ENCODE data around the gene HERC2.

The HERC2 gene

GRCh38 chr15:28265334-28266019, 56.5 kb downstream of the HERC2 start:
- TF ChIP-seq EZH2 (IDR thresholded peaks at IDR 0.05; ENCODE audit: borderline replicate concordance, low read length) (no peak), CTCF (IDR thresholded peaks at IDR 0.05; ENCODE audit: low read length) (no peak)
- Histone ChIP-seq H3K9ac (ENCODE audit: low read length) (peak overlapping the region; percentile 55), H3K27me3 (ENCODE audit: insufficient read depth, low read length) (no peaks in the 10 kb centered on the region), H2AFZ (ENCODE audit: low read length) (no peak overlapping the region), H3K9me3 (ENCODE audit: low read length) (no peaks in the 10 kb centered on the region), H3K36me3 (ENCODE audit: insufficient read depth, low read length) (peaks cover 79% of the 10 kb centered on the region), H3K79me2 (ENCODE audit: insufficient read depth, low read length) (0 out of 2 replicates have a peak, but pooled peaks cover 8% of the 10 kb centered on the region), H3K4me1 (ENCODE audit: insufficient read depth, low read length, severe bottlenecking) (peaks cover 75% of the 10 kb centered on the region), H3K4me3 (ENCODE audit: low read depth, low read length, poor library complexity, severe bottlenecking) (peak overlapping the region; percentile 48), H3K27ac (ENCODE audit: low read depth, low read length, poor library complexity, severe bottlenecking) (peak overlapping the region; percentile 82), H3F3A (ENCODE audit: insufficient read depth, low read length) (peaks cover 3% of the 10 kb centered on the region; the same call in 1 of the 2 replicates), H3K4me2 (ENCODE audit: low read length) (peak overlapping the region; percentile 63), H3K9me2 (ENCODE audit: low read depth, low read length) (no peaks in the 10 kb centered on the region), H4K20me1 (ENCODE audit: insufficient read depth, low read length) (no peaks in the 10 kb centered on the region)

- Histone ChIP-seq H3F3A (ENCODE audit: insufficient read depth, low read length) (peaks cover 3% of the 10 kb centered on the region; the same call in 1 of the 2 replicates), H3K4me1 (ENCODE audit: insufficient read depth, low read length, severe bottlenecking) (peaks cover 69% of the 10 kb centered on the region), H3K79me2 (ENCODE audit: insufficient read depth, low read length) (0 out of 2 replicates have a peak, but pooled peaks cover 8% of the 10 kb centered on the region), H3K27me3 (ENCODE audit: insufficient read depth, low read length) (no peaks in the 10 kb centered on the region), H3K9me3 (ENCODE audit: low read length) (no peaks in the 10 kb centered on the region), H3K4me2 (ENCODE audit: low read length) (peak overlapping the region; percentile 63), H2AFZ (ENCODE audit: low read length) (no peak overlapping the region), H3K27ac (ENCODE audit: low read depth, low read length, poor library complexity, severe bottlenecking) (peak overlapping the region; percentile 82), H3K36me3 (ENCODE audit: insufficient read depth, low read length) (peaks cover 79% of the 10 kb centered on the region; the same call in 1 of the 2 replicates), H3K9ac (ENCODE audit: low read length) (peak overlapping the region; percentile 55), H3K4me3 (ENCODE audit: low read depth, low read length, poor library complexity, severe bottlenecking) (peak overlapping the region; percentile 48), H4K20me1 (ENCODE audit: insufficient read depth, low read length) (no peaks in the 10 kb centered on the region), H3K9me2 (ENCODE audit: low read depth, low read length) (no peaks in the 10 kb centered on the region)
- no peak for TF ChIP-seq CTCF (IDR thresholded peaks at IDR 0.05; ENCODE audit: low read length)
- TF ChIP-seq EZH2 (IDR thresholded peaks at IDR 0.05; ENCODE audit: borderline replicate concordance, low read length), result no peak
Measured at GRCh38 chr15:28264166-28264565, 57.8 kb downstream of the HERC2 start.

- H3K27ac ChIP-seq (ENCODE audit: low read depth, low read length, poor library complexity, severe bottlenecking), result peak overlapping the region; percentile 10
- no peak overlapping the region for H3K9ac ChIP-seq (ENCODE audit: low read length)
- H3K9me3 ChIP-seq (ENCODE audit: low read length), result no peaks in the 10 kb centered on the region
- H3K27me3 ChIP-seq (ENCODE audit: insufficient read depth, low read length), result no peaks in the 10 kb centered on the region
- H3K4me2 ChIP-seq (ENCODE audit: low read length), result no peak overlapping the region
- no peak overlapping the region for H2AFZ ChIP-seq (ENCODE audit: low read length)
- peaks cover 63% of the 10 kb centered on the region for H3K4me1 ChIP-seq (ENCODE audit: insufficient read depth, low read length, severe bottlenecking)
- no peak overlapping the region for H3K4me3 ChIP-seq (ENCODE audit: low read depth, low read length, poor library complexity, severe bottlenecking)
- H4K20me1 ChIP-seq (ENCODE audit: insufficient read depth, low read length), result no peaks in the 10 kb centered on the region
- no peak for TF ChIP-seq CTCF (IDR thresholded peaks at IDR 0.05; ENCODE audit: low read length)
- TF ChIP-seq EZH2 (IDR thresholded peaks at IDR 0.05; ENCODE audit: borderline replicate concordance, low read length), result no peak
- peaks cover 3% of the 10 kb centered on the region; the same call in 1 of the 2 replicates for H3F3A ChIP-seq (ENCODE audit: insufficient read depth, low read length)
- no peaks in the 10 kb centered on the region for H3K9me2 ChIP-seq (ENCODE audit: low read depth, low read length)
- peaks cover 73% of the 10 kb centered on the region; the same call in 1 of the 2 replicates for H3K36me3 ChIP-seq (ENCODE audit: insufficient read depth, low read length)
- 0 out of 2 replicates have a peak, but pooled peaks cover 8% of the 10 kb centered on the region for H3K79me2 ChIP-seq (ENCODE audit: insufficient read depth, low read length)
Measured at GRCh38 chr15:28262438-28262837, 59.5 kb downstream of the HERC2 start.

All from OCI-LY1 (cell line).